ENCODE measurements around the gene ADAMTS17.

ADAMTS17 gene

GRCh38 chr15:100256101-100256969 is 85.4 kb downstream of the ADAMTS17 start:
- H3K4me3 ChIP-seq (ENCODE audit: low read length): no peak overlapping the region
- no peaks in the 10 kb centered on the region for H3K4me1 ChIP-seq (ENCODE audit: low read length)
- H3K9me3 ChIP-seq (ENCODE audit: insufficient read depth, low read length): no peaks in the 10 kb centered on the region; the same call in 1 of the 2 replicates
- H3K27me3 ChIP-seq (ENCODE audit: low read depth, low read length): no peaks in the 10 kb centered on the region
- H3K36me3 ChIP-seq (replicated peaks; ENCODE audit: low read depth, low read length): no peaks in the 10 kb centered on the region
- H3K9ac ChIP-seq (ENCODE audit: low read length): no peak overlapping the region
- H3K79me2 ChIP-seq (ENCODE audit: low read length): no peaks in the 10 kb centered on the region
- TF ChIP-seq CTCF (IDR thresholded peaks at IDR 0.05; ENCODE audit: low read depth, low read length) (no peak), EZH2phosphoT487 (IDR thresholded peaks at IDR 0.05; ENCODE audit: low read depth) (no peak)
- no peak overlapping the region for H2AFZ ChIP-seq (ENCODE audit: low read depth, low read length)
- no peak overlapping the region for H3K4me2 ChIP-seq (ENCODE audit: low read length)
- H3K27ac ChIP-seq (ENCODE audit: low read length): no peak overlapping the region
- H4K20me1 ChIP-seq (ENCODE audit: insufficient read depth, low read length): no peaks in the 10 kb centered on the region

- no peaks in the 10 kb centered on the region for H3K27me3 ChIP-seq (ENCODE audit: low read depth, low read length)
- H3K36me3 ChIP-seq (replicated peaks; ENCODE audit: low read depth, low read length): no peaks in the 10 kb centered on the region
- no peaks in the 10 kb centered on the region for H3K79me2 ChIP-seq (ENCODE audit: low read length)
- H2AFZ ChIP-seq (ENCODE audit: low read depth, low read length): no peak overlapping the region
- H3K4me3 ChIP-seq (ENCODE audit: low read length): no peak overlapping the region
- no peaks in the 10 kb centered on the region for H3K4me1 ChIP-seq (ENCODE audit: low read length)
- H3K9ac ChIP-seq (ENCODE audit: low read length): no peak overlapping the region
- no peak overlapping the region for H3K4me2 ChIP-seq (ENCODE audit: low read length)
- no peaks in the 10 kb centered on the region; the same call in 1 of the 2 replicates for H3K9me3 ChIP-seq (ENCODE audit: insufficient read depth, low read length)
- no peak overlapping the region for H3K27ac ChIP-seq (ENCODE audit: low read length)
- H4K20me1 ChIP-seq (ENCODE audit: insufficient read depth, low read length): no peaks in the 10 kb centered on the region
- TF ChIP-seq CTCF (IDR thresholded peaks at IDR 0.05; ENCODE audit: low read depth, low read length) (no peak), EZH2phosphoT487 (IDR thresholded peaks at IDR 0.05; ENCODE audit: low read depth) (no peak)
Observed at GRCh38 chr15:100255644-100256043, 86.1 kb downstream of the ADAMTS17 start.

GRCh38 chr15:100254691-100255090 is 87.1 kb downstream of the ADAMTS17 start:
- Histone ChIP-seq H3K9ac (ENCODE audit: low read length) (no peak overlapping the region), H3K4me3 (ENCODE audit: low read length) (no peak overlapping the region), H3K9me3 (ENCODE audit: insufficient read depth, low read length) (no peaks in the 10 kb centered on the region; the same call in 1 of the 2 replicates), H3K79me2 (ENCODE audit: low read length) (no peaks in the 10 kb centered on the region), H3K27me3 (ENCODE audit: low read depth, low read length) (no peaks in the 10 kb centered on the region), H3K27ac (ENCODE audit: low read length) (no peak overlapping the region), H2AFZ (ENCODE audit: low read depth, low read length) (no peak overlapping the region), H3K4me2 (ENCODE audit: low read length) (no peak overlapping the region), H4K20me1 (ENCODE audit: insufficient read depth, low read length) (no peaks in the 10 kb centered on the region), H3K4me1 (ENCODE audit: low read length) (no peaks in the 10 kb centered on the region), H3K36me3 (replicated peaks; ENCODE audit: low read depth, low read length) (no peaks in the 10 kb centered on the region)
- TF ChIP-seq CTCF (IDR thresholded peaks at IDR 0.05; ENCODE audit: low read depth, low read length) (no peak), EZH2phosphoT487 (IDR thresholded peaks at IDR 0.05; ENCODE audit: low read depth) (no peak)

GRCh38 chr15:100254285-100254684 is 87.5 kb downstream of the ADAMTS17 start:
- Histone ChIP-seq H4K20me1 (ENCODE audit: insufficient read depth, low read length) (no peaks in the 10 kb centered on the region), H3K27ac (ENCODE audit: low read length) (no peak overlapping the region), H3K36me3 (replicated peaks; ENCODE audit: low read depth, low read length) (no peaks in the 10 kb centered on the region), H3K9me3 (ENCODE audit: insufficient read depth, low read length) (no peaks in the 10 kb centered on the region; the same call in 1 of the 2 replicates), H3K4me2 (ENCODE audit: low read length) (no peak overlapping the region), H3K79me2 (ENCODE audit: low read length) (no peaks in the 10 kb centered on the region), H3K27me3 (ENCODE audit: low read depth, low read length) (no peaks in the 10 kb centered on the region), H3K9ac (ENCODE audit: low read length) (no peak overlapping the region), H2AFZ (ENCODE audit: low read depth, low read length) (no peak overlapping the region), H3K4me1 (ENCODE audit: low read length) (no peaks in the 10 kb centered on the region), H3K4me3 (ENCODE audit: low read length) (no peak overlapping the region)
- TF ChIP-seq EZH2phosphoT487 (IDR thresholded peaks at IDR 0.05; ENCODE audit: low read depth) (no peak), CTCF (IDR thresholded peaks at IDR 0.05; ENCODE audit: low read depth, low read length) (no peak)

All from OCI-LY3 (cell line).